ENCODE data around the gene TMEM63C.

DNA sequence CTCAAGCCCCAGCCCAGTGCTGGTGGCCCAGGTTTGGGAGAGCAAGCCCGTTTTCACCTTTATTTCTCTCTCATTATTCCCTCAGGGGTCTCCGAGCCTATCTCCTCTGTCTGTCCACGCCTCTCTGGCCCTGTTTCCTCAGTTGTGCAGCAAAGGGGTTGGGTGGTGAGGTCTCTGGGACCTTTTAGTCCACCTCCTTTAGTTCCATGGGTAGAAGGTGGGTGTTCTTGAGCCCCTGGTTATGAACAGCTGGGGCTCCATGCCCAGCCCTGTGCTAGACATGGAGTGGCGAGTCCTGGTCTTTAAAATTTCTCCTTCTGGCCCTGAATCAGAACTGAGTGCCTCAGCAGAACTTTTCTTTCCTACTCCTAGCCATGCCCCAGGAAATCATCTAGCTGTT lies 90.7 kb downstream of the TMEM63C start:
- TF ChIP-seq, protein P1, sequence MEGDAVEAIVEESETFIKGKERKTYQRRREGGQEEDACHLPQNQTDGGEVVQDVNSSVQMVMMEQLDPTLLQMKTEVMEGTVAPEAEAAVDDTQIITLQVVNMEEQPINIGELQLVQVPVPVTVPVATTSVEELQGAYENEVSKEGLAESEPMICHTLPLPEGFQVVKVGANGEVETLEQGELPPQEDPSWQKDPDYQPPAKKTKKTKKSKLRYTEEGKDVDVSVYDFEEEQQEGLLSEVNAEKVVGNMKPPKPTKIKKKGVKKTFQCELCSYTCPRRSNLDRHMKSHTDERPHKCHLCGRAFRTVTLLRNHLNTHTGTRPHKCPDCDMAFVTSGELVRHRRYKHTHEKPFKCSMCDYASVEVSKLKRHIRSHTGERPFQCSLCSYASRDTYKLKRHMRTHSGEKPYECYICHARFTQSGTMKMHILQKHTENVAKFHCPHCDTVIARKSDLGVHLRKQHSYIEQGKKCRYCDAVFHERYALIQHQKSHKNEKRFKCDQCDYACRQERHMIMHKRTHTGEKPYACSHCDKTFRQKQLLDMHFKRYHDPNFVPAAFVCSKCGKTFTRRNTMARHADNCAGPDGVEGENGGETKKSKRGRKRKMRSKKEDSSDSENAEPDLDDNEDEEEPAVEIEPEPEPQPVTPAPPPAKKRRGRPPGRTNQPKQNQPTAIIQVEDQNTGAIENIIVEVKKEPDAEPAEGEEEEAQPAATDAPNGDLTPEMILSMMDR (conservative IDR thresholded peaks at IDR 0.05; ENCODE audit: low read length), result no peak
- no peak for TF ChIP-seq EZH2phosphoT487 (IDR thresholded peaks at IDR 0.05; ENCODE audit: borderline replicate concordance, low read depth, low read length)

Data from OCI-LY7 (cell line).